ENCODE measurements around the gene ZNF280C. TPM values are rescaled to one million over a fixed set of nuclear protein-coding genes. Genes with fewer than 3 reads are reported as not detected.
"Not testable (repeated sequence)": the region's sequence is repeated elsewhere in the genome, so short reads cannot be mapped to it uniquely, and the experiment has no call there.

Gene ZNF280C
- total RNA-seq, 4 donors from 2014 or later, result 2.5 to 5.7 (median 3.7) TPM

- TF ChIP-seq CTCF (IDR thresholded peaks at IDR 0.05), result no peak
- no peak for TF ChIP-seq POLR2A (IDR thresholded peaks at IDR 0.05)
- Histone ChIP-seq H3K27me3 (no peaks in the 10 kb centered on the region), H3K4me3 (no peak overlapping the region), H3K9me3 (no peaks in the 10 kb centered on the region), H3K36me3 (no peaks in the 10 kb centered on the region), H3K4me1 (peaks cover 0 to 10% (median 0%) of the 10 kb centered on the region in 3 donors), H3K27ac (no peak overlapping the region)
- no peak for DNase-seq
- 75 to 85% methylated on average over 8 to 11 of the region's 11 CpGs for WGBS, 2 donors
- intact Hi-C loops (cut with DNase I), result no loop called here
Measured at GRCh38 chrX:130287071-130287770, 18.5 kb upstream of the ZNF280C start.

- no peaks in the 10 kb centered on the region for H3K9me3 ChIP-seq
- WGBS, 2 donors, result 79 to 83% methylated on average over 1 to 2 of the region's 2 CpGs
- no peaks in the 10 kb centered on the region for H3K27me3 ChIP-seq
- peaks cover 0 to 10% (median 0%) of the 10 kb centered on the region in 3 donors for H3K4me1 ChIP-seq
- H3K27ac ChIP-seq, result peak overlapping the region in 1 of 4 donors; percentile 17
- intact Hi-C loops (cut with DNase I), result no loop called here
- no peak overlapping the region for H3K4me3 ChIP-seq
- TF ChIP-seq POLR2A (IDR thresholded peaks at IDR 0.05), result no peak
- DNase-seq, result no peak
- no peaks in the 10 kb centered on the region for H3K36me3 ChIP-seq
Measured at GRCh38 chrX:130285710-130286109, 17.0 kb upstream of the ZNF280C start.

- Histone ChIP-seq H3K27ac (peak overlapping the region in 1 of 4 donors; percentile 17), H3K36me3 (no peaks in the 10 kb centered on the region), H3K4me3 (no peak overlapping the region), H3K4me1 (peaks cover 0 to 10% (median 0%) of the 10 kb centered on the region in 3 donors), H3K27me3 (no peaks in the 10 kb centered on the region), H3K9me3 (no peaks in the 10 kb centered on the region)
- DNase-seq, result no peak
- 40 to 57% methylated on average over 1 to 3 of the region's 3 CpGs for WGBS, 2 donors
- intact Hi-C loops (cut with DNase I), result no loop called here
- no peak for TF ChIP-seq POLR2A (IDR thresholded peaks at IDR 0.05)
- no peak for TF ChIP-seq CTCF (IDR thresholded peaks at IDR 0.05)
Measured at GRCh38 chrX:130285069-130285620, 16.4 kb upstream of the ZNF280C start.

- 58% methylated on average over 3 of the region's 3 CpGs; no CpG with 5 or more reads in 1 of the 2 donors for WGBS, 2 donors
- intact Hi-C loops (cut with DNase I), result no loop called here
Measured at GRCh38 chrX:130282151-130282550, 13.5 kb upstream of the ZNF280C start.

GRCh38 chrX:130280901-130281300, 12.2 kb upstream of the ZNF280C start:
- Histone ChIP-seq H3K27me3 (no peaks in the 10 kb centered on the region), H3K27ac (no peak overlapping the region)
- intact Hi-C loops (cut with DNase I), result no loop called here

More at GRCh38 chrX:130282151-130282550, 13.5 kb upstream of the ZNF280C start:
- no peak overlapping the region for H3K4me3 ChIP-seq
- no peaks in the 10 kb centered on the region for H3K36me3 ChIP-seq
- H3K27me3 ChIP-seq, result no peaks in the 10 kb centered on the region
- no peak for DNase-seq
- no peaks in the 10 kb centered on the region for H3K9me3 ChIP-seq
- H3K27ac ChIP-seq, result no peak overlapping the region
- peaks cover 0 to 10% (median 0%) of the 10 kb centered on the region in 3 donors for H3K4me1 ChIP-seq
- TF ChIP-seq POLR2A (IDR thresholded peaks at IDR 0.05) (no peak), CTCF (IDR thresholded peaks at IDR 0.05) (no peak)

GRCh38 chrX:130272253-130272652, 3.6 kb upstream of the ZNF280C start:
- WGBS, 2 donors, result 72 to 83% methylated on average over 1 to 2 of the region's 2 CpGs

More at GRCh38 chrX:130280901-130281300, 12.2 kb upstream of the ZNF280C start:
- no peak for DNase-seq
- WGBS, 2 donors, result 17% methylated on average over 2 of the region's 3 CpGs; no CpG with 5 or more reads in 1 of the 2 donors
- H3K36me3 ChIP-seq, result no peaks in the 10 kb centered on the region
- no peak for TF ChIP-seq POLR2A (IDR thresholded peaks at IDR 0.05)
- TF ChIP-seq CTCF (IDR thresholded peaks at IDR 0.05), result no peak
- no peak overlapping the region for H3K4me3 ChIP-seq
- H3K9me3 ChIP-seq, result no peaks in the 10 kb centered on the region
- peaks cover 0 to 10% (median 0%) of the 10 kb centered on the region in 3 donors for H3K4me1 ChIP-seq

GRCh38 chrX:130269391-130269790, 692 bp upstream of the ZNF280C start:
- not testable (repeated sequence) for DNase-seq, H3K36me3 ChIP-seq

More at GRCh38 chrX:130272253-130272652, 3.6 kb upstream of the ZNF280C start:
- H3K9me3 ChIP-seq; H3K4me3 ChIP-seq; H3K36me3 ChIP-seq; DNase-seq; H3K27me3 ChIP-seq; H3K4me1 ChIP-seq; intact Hi-C loops (cut with DNase I); H3K27ac ChIP-seq: not testable (repeated sequence)

More at GRCh38 chrX:130269391-130269790, 692 bp upstream of the ZNF280C start:
- H3K27me3 ChIP-seq; H3K27ac ChIP-seq; H3K4me3 ChIP-seq; intact Hi-C loops (cut with DNase I); H3K9me3 ChIP-seq: not testable (repeated sequence)
- 90 to 98% methylated on average over 6 to 12 of the region's 12 CpGs for WGBS, 2 donors
- peaks cover 0 to 15% (median 0%) of the 10 kb centered on the region in 3 donors for H3K4me1 ChIP-seq
